Caki2 (cell line): ENCODE results near the gene MPHOSPH9. TPM values are rescaled to one million over a fixed set of nuclear protein-coding genes. Genes with fewer than 3 reads are reported as not detected.

ENCODE experiments used
- DNase-seq: peaks from one replicate; pipeline ENCODE4 v3.0.0-alpha.2; 2015; ENCODE audit warnings: low read depth
- in situ Hi-C: cut with HindIII; loops from 2 replicates; pipeline ENCODE4 v1.10.0; 2016; ENCODE audit warnings: low sequenced_read_pairs, low pct_unique_long_range_greater_than_20kb, mixed read lengths
- total RNA-seq: library from RNA; depleted of rRNA; stranded (reverse); fragments of >200 nt; shearing (Covaris generic); gene quantifications from 2 replicates; pipeline ENCODE4 v1.2.3, GENCODE V29; 2014; ENCODE audit warnings: low replicate concordance

Gene MPHOSPH9
- total RNA-seq, 1 experiment from 2014 or later, result 31.5 TPM

DNA sequence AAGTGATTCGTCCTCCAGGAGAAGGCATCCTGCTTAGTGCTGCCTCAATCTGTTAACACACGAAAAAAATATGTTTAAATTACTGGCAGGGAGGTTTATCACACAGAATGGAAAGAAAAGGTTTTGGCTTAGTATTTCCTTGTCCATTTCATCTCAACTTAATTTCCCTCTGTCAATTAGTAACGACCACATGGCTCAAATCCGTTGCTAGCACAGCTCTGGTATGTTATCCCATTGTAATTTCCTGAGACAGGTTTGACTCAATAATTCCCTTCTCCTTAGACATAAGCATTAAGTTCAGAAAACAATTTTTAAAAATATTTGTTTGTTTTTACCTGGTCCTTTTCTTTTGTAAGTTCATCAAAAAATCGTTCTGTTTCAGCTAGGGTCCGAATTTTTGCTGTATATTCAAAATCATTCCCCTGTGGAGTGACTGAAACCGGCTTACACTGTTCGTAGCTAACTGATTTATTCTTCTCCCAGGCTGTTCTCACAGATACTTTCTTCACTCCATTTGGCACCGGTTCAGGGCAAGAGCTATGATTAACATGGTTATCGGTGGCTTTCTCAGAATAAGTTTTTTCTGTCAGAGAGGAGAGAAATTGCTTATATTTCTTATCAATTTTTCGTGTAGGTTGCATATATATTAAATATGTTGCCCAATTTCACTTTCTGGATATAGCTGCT lies 72.0 kb downstream of the MPHOSPH9 start:
- DNase-seq, result peak; percentile 69
- in situ Hi-C loops, result no loop called here

DNA sequence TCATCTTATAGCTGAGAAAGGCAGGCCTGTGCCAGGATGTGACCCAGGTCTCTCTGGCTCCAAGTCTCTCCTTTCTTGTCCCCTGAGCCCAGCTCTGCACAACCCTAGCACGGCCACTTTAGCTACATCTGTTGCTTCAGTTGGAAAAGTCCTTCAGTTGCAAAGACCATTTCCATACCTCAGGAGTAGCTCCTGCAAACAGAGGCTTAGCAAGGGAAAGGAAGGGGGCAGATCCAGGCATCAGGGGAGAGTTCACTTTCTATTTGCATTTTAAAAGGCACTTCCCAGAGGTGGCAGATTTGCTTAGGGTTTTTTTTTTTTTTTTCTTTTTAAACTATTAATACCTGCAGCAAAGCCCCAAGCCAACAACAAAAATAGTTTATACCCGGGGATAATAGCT lies 79.0 kb downstream of the MPHOSPH9 start:
- in situ Hi-C loops, result no loop called here

DNA sequence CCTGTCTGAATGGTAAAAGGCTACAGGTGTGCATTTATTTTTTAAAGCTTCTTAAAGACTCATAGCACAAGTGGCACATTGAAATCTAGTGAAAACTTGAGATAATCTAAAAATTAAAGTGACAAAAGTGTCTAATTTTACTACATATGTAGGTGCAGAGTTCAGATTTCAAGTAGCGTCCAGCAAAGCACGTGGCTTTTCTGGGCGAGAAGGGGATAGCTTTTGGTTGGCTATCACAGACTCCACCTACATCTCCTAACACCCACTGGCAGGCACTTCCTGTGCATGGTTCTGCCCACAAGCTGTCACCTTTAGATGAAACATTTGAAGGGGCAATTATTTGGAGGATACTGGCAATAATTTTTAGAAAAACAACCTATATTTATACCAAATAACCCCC lies 80.1 kb downstream of the MPHOSPH9 start:
- in situ Hi-C loops, result no loop called here
- DNase-seq, result no peak

More for the DNA sequence above, 79.0 kb downstream of the MPHOSPH9 start:
- no peak for DNase-seq

DNA sequence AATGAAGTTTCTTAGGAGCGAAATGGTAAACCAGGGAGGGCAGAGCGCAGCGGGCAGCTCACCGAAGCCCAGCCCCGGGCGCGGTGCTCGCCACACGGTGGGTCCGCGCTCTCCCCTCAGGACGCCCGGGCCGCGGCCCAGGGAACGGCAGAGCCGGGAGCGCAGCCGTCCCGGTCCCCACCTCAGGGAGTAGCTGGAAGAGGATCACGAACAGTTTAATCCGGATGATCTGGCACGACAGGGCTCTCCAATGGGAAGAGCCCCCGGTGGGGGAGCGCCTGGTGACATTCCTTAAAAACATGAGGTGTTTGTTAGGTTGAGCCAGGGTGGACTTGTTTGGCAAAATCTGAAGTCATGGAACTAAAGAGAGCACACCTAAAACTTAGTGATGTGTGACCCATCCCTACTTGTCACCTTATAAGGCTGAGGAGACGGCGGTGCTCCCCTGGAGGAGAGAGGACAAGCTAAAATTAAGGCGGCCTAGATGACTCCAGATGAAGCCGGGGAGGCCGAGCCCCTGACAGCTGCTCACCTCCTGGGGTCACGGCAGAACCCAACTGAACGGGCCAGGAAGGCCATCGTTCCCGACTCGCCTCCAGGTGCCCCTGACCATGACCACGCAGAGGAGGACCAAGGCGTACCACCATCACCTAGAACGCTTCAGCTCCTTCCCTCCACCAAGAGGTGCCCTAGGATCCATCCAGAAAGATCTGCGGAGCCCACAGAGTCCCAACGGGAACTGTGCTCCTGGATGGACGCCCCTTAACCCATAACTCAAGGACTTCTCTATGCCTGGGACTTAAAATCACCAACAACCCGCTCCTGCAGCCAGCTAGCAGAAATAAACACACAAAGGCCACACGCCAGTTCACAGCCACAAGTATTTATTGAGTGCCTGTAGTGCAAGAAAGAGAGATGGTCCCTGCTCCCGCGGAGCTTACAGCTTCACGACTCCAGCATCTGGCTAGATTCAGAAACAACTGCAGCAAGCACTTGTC lies 81.2 kb downstream of the MPHOSPH9 start:
- in situ Hi-C loops, result no loop called here
- peak; percentile 34 for DNase-seq

DNA sequence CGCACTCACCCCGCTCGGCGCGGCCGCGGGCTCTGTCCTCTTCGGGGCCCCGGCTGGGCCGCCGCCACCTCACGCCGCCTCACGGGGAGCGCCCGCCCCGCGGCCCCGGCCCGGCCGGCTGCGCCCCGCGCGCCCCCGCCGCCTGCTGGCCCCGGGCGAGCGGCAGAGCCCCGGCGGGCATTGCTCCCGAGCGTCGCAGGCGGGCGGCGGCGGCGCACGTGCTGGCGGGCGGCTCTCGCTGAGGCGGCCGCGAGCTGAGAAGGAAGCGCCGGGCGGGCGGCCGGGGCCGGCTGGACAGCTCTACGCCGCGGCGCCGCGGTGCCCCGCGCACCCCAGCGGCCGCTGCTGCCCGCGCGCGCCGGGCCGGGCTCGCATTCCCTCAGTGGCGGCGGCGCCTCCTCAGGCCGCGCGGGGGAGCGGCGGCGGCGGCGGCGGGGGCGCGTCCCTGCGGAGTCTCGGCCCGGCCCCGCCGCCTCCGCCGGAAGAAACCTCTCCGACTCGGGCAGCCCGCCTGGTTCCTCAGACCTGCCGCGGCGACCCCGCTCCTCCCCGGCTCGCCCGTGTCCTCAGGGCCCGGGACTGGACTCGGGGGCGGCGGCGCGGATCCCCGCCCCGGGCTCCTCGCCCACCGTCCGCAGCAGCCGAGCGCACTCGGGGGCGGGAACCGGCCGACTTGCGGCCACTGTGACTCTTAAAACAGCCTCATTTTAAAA lies 82.0 kb downstream of the MPHOSPH9 start, which contains the start of gene PITPNM2:
Gene PITPNM2, minus strand, starts transcription at position 347 of the 713 bp plus-strand sequence. CDS start 116,500 bp downstream, outside the sequence.
- DNase-seq, result peak; percentile 51
- in situ Hi-C loops, result no loop called here

DNA sequence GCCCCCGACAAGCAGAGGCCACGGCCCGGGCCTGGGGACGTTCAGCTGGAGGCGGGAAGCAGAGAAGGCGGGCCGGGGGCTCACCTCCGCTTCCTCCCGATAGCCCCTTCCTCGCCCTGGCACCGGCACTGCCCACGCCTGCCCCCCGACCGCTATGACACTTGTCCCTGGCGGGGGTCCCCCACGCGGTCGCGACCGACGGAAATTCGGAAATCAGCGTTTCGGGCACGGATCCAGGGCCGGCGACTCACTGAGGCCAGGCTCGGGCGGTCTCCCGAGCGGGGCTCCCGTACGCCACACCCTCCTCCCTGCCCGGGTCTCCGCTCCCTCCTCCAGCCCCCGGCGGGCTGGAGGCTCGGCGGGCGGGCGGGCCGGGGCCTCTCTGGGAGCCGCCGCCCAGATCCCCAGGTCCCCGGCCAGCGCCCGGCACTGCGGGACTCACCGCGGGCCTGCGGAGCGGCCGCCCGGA lies 82.6 kb downstream of the MPHOSPH9 start:
- no peak for DNase-seq
- in situ Hi-C loops, result no loop called here

DNA sequence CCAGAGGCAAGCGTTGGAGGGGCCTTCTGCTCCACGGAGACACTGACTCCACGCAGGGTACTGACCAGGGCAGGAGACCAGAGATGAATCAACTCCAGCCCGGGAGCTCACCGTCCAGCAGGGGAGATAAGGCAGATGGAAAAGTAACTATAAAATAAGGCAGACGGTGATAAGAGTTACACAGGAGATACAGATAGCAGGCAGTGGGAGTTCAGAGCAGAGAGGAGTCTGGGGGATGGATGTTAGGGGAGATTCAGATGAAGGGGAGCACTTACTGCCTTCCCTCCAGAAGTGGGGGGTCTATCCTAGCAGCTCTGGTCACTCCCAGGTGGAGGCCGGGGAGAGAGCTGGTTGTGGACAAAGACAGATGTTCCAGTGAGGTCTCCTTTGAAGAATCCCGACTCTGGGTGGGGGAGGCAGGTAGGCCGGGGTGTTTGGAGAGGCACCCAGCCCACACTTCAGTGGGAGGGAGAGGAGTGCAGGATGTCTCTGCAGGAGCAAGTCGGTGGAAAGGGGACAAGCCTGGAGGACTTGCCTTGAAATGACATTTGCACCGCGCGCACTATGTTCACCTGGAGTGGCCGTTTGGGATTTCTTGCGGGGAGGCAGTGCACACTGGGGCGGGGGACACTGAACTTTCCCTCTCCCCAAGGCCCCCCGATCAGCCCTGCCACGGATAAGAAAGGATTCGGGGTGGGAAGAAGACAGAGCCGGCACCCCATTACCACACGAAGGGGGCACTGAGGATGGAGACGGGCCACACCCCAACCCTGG lies 83.3 kb downstream of the MPHOSPH9 start:
- DNase-seq, result no peak
- in situ Hi-C loops, result no loop called here

DNA sequence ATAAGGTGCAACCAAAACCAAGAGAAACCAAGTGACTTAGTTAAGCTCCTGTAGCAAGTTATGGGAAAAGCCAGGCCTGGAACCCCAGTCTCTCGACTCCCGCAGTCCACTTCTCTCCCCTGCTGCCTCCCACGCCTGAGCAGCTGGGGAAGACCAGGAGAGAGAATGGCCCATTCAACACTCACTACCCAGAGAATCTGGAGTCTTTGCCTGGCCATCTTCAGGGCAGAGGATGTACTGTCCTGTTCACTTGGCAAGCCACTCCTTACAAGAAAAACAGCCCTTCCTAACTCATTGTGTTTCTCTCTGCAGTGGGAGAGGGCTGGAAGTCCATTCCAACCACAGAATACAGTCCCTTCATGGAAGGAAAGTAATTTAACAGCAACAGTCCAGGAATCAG lies 83.9 kb downstream of the MPHOSPH9 start:
- in situ Hi-C loops, result no loop called here
- no peak for DNase-seq

DNA sequence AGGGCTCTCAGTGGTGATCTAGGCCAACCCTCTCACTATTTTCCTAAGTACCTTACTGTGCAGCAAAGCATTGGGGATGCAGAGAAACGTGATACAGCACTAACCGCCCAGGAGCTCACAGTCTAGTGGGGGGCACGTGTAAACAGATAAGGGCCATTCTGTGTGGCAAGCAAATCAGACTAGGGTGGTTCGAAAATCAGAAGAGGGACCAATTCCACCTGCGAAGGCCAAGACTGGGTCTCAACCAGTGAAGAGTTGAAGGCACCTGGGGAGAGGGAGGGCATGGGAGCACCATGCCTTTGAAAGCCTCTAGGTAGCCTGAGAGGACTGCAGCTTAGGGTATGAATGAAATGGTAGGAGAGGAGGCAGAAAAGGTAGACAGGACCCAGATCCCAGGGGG lies 84.3 kb downstream of the MPHOSPH9 start:
- in situ Hi-C loops, result no loop called here
- no peak for DNase-seq

DNA sequence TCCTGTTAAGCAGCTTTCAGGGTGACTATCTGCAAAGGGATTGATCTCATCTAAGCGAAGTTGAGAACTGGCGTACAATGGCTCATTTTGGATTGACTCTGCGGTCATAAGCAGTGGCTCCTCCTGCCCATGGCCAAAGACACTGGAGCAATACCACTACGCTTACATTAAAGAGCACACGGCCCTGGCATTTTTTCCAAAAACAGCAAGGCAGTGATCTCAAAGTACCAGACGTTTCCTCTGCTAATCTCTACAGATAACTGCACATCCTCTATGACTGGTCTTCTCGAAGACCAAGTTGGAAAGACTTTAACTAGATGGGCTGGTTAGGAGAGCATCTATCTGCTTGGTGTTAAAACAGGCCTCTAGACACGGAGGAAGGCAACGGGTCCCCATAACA lies 84.7 kb downstream of the MPHOSPH9 start:
- in situ Hi-C loops, result no loop called here

DNA sequence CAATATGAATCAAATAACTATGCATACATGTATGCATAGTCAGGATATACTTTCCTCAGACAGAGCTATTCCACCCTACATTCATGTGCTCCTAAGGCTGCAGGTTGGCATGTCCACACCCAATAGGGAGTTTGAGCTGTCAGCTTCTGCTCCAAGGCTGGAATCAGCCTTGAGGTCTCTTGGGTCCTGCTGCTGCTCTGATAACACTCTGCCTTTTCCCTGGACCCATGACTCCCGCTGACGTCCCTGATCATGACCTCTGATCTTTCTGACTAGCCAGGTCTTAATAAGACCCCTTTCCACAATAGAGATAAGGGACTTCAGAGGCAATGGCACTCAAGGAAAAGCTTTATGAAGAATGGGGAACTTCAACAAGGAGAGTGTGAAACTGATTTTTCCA lies 87.7 kb downstream of the MPHOSPH9 start:
- in situ Hi-C loops, result no loop called here
- no peak for DNase-seq

More for the DNA sequence above, 84.7 kb downstream of the MPHOSPH9 start:
- DNase-seq, result no peak

DNA sequence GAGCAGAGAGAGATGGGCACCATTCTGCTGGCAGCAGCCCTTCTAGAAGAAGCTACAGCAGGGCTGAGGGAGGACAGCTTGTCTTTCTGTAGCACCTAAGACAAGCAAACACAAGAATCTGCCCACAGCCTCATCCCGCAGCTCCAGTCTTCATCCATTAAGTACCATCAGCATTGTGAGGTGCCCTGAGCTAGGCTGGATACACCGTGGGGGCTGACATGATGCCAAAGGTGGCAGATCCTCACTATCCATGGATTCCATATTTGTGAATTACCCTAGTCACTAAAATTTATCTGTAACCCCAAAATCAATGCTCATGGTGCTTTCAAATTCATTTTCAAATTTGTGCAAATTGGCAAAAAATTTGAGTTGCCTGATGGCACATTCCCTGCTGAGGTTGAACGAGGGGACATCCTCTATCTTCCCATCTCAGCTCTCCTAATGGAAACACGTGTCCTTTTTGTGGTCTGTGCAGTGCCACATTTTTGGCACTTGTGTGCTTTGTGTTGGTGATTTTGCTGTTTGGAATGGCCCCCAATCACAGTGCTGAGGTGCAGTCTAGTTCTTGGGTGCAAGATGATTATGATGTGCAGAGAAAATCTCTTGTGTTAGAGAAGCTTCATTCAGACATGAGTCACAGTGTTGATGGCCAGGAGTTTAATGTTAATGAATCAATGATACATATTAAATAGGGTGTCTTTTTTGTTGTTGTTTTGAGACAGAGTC lies 89.0 kb downstream of the MPHOSPH9 start:
- DNase-seq, result no peak
- in situ Hi-C loops, result no loop called here

DNA sequence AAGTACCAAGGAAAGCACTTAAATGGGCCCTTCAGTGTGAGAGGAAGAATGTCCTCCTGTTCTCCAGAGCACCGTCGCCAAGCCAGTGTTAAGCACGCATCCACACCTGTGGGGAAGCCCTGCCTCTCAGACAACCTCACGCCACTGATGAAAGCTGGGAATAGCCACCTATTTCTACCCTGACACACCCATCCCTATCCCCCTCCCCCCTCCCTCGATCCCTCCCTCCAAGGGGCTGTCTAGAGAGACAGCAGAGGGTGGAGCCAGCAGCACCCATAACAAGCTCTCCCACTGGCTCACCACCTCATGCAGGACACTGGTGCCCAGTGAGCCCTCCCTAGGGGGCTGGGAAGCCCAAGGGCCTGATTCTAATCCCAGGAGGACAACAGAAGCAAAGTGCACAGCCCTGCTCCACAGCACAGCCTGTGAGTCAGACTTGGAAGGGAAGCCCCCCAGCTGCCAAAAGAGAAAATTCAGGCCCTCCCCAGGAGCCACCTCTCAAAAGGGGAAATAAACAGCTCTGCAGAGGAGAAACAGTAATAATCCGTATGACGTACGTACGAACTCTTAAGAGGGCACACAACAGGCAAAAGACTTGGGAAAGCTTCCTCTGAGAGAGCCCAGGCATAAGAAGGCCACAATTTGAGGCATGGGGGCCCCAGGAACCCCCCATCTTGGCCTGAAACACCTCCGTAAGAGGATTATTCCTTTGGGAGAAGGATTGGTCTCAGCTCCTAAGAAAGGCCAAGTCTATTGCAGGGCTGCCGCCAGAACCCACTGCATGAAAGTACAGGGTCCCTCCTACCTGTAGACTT lies 89.8 kb downstream of the MPHOSPH9 start:
- in situ Hi-C loops, result no loop called here
- DNase-seq, result peak; percentile 73

DNA sequence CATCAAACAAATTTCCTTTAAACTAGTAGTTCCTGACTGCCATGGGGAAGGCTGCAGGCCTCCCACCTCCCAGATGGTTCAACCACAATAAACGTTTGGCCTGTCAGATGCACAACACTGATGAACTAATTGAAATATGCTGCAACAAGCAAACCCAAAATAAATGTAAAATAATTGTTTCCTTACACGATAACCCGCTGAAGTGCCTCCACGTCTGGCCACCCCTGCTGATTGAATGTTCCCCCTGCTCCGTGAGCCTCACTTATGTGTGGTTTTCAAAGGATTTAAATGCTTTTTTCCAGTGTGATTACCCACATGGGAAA lies 90.5 kb downstream of the MPHOSPH9 start:
- in situ Hi-C loops, result no loop called here
- no peak for DNase-seq

DNA sequence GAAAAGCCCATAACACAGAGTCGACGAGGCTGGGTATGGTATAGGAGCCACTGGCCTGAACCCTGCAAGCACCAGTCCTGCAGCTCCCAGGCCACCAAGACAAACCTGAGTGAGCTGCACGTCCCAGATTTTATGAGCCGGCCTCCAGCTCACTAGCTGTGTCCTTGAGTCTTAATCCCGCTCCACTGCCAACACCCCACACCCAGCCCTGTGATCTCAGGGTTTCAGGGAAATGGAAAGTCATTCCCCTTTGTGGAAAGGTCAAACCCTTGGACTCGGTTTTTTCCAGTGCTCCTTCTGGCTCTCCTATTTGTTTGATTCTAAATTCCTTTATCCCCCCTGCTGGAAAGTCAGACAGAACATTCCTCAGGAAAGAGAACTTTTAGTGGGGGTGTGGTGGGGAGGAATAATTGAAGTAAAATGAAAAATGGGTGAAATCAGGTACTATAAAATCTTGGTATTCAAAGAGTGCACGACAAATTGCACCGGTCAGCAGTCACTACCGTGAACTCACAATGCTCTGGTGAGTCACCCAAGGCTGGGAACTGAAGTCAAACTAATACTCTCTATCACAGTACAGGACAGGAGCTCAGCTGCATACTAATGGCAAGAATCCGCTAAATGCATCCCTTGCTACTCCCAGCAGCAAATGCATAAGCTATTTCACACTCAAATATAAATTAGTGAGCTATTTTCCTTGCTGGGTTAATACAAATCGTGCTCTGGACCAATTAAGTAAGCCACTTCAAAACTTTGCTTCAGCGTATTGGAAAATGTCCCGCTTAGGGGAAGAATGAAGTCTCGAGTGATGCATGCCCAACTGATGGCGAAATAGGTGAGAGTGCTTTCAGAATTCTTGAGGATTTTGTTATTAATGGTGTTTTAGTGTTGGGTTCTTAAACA lies 91.1 kb downstream of the MPHOSPH9 start:
- DNase-seq, result peak; percentile 84
- in situ Hi-C loops, result no loop called here
